Activated CD4-positive, alpha-beta memory T cell treated with anti-CD3 and anti-CD28 coated beads for 36 hours (primary cell): Measurements from ENCODE around the gene TRPM7. TPM values are rescaled to one million over a fixed set of nuclear protein-coding genes. Genes with fewer than 3 reads are reported as not detected.

Source experiments
- CTCF ChIA-PET: fragments of 350-600 bp; sonication (Branson Sonifier 250); formaldehyde crosslinking; loops from one replicate; lab custom pipeline; 2021; ENCODE audit warnings: antibody characterized with exemption, inconsistent platforms; lab: Charles Lee
- POLR2A ChIA-PET: fragments of 350-600 bp; sonication (Branson Sonifier 250); formaldehyde crosslinking; loops from one replicate; lab custom pipeline; 2021; ENCODE audit warnings: antibody characterized with exemption; lab: Charles Lee
- DNase-seq: peaks from one replicate; pipeline ENCODE4 v3.0.0-alpha.2; 2020
- H3K27ac Mint-ChIP-seq: one replicate; pipeline ENCODE4 v1.8.0; 2021; ENCODE audit warnings: mixed read lengths
- H3K27me3 Mint-ChIP-seq: one replicate; pipeline ENCODE4 v1.8.0; 2021; ENCODE audit warnings: mixed read lengths
- H3K36me3 Mint-ChIP-seq: one replicate; pipeline ENCODE4 v1.8.0; 2021; ENCODE audit warnings: mixed read lengths
- H3K4me1 Mint-ChIP-seq: one replicate; pipeline ENCODE4 v1.8.0; 2021; ENCODE audit warnings: low read depth, mixed read lengths
- H3K4me3 Mint-ChIP-seq: one replicate; pipeline ENCODE4 v1.8.0; 2021; ENCODE audit warnings: mild to moderate bottlenecking, mixed read lengths
- H3K9me3 Mint-ChIP-seq: one replicate; pipeline ENCODE4 v1.8.0; 2021; ENCODE audit warnings: mixed read lengths
- intact Hi-C: fragments of 100-400 bp; cut with micrococcal nuclease; formaldehyde crosslinking; loops from one replicate; pipeline ENCODE4 v1.15.1; 2023
- total RNA-seq, 2 experiments: library from RNA; stranded (reverse); gene quantifications; one replicate each; pipeline ENCODE4 v1.2.3, GENCODE V29; 2021

The TRPM7 gene
- total RNA-seq, 2 experiments from 2014 or later, result 37.4 to 44.8 TPM

DNA sequence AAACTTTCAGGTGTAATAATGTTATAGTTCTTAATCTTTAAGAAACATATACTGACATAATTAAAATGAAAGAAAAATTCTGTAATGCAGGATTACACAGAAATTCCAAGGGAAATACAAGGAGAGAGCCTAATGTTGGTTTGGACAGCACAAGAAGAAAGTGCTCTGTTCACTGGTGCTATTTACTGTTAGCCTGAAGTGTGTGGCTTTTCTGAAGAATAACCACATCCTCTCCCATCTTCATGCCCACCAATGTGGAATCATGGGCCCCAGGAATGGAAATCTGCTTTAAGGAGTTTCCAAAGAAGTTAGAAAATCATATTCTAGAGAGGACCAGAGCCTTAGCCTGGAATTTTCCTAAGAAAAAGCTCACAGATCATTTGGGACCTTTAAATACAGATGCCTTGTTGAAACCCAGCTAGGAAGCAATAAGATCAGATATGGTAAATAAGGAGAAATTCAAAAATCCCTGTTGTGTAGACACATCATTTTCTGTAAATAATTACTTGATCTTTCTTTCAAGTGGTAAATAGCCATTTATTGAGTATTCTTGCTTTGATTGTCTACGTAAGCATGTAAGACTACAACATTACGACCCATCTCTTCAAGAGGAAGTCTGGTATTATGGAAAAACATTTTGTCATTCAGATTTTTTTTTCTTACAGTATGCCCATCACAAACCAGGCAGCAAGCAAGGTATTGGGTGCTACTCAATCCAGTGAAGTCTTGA is 129.8 kb downstream of the TRPM7 start:
- Mint-ChIP-seq H3K4me1 (peaks cover 23% of the 10 kb centered on the region), H3K9me3 (no peaks in the 10 kb centered on the region), H3K36me3 (peaks cover 7% of the 10 kb centered on the region), H3K27ac (peak overlapping the region; percentile 44), H3K4me3 (no peak overlapping the region), H3K27me3 (no peaks in the 10 kb centered on the region)
- POLR2A ChIA-PET, result no interaction called here
- intact Hi-C loops, result no loop called here
- DNase-seq, result no peak
- CTCF ChIA-PET, result no interaction called here

DNA sequence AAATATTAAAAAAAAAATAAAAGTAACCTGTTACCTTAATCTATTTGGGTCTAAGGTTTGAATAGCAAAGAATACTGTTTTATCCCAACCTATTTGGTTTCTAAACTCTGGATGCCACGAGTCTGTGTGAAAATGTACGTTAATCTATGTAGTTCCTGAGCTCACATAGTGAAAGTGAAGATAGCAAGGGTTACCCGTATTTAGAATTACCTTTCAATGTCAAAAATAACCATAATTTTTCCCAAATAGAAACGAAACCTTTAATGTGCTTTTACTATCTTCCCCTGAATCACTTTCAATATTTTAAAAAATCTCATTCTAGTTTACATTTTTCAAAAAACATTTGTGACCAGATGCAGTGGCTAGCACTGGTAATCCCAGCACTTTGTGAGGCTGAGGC is 134.4 kb downstream of the TRPM7 start:
- Mint-ChIP-seq H3K36me3 (peaks cover 4% of the 10 kb centered on the region), H3K27ac (no peak overlapping the region), H3K4me1 (peaks cover 13% of the 10 kb centered on the region), H3K4me3 (no peak overlapping the region), H3K9me3 (no peaks in the 10 kb centered on the region), H3K27me3 (no peaks in the 10 kb centered on the region)
- ChIA-PET CTCF (no interaction called here), POLR2A (no interaction called here)
- intact Hi-C loops, result no loop called here
- DNase-seq, result no peak

DNA sequence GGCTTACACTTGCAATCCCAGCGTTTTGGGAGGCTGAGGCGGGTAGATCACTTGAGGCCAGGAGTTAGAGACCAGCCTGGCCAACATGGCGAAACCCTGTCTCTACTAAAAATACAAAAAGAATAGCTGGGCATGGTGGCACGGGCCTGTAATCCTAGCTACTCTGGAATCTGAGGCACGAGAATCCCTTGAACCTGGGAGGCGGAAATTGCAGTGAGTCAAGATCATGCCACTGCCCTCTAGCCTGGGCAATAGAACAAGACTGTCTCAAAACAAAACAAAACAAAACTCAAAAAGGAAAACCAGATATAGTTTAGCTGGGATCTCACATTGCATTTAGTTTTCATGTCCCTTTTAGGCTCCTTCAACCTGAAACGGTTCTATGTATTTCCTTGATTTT is 137.3 kb downstream of the TRPM7 start:
- CTCF ChIA-PET, result no interaction called here
- POLR2A ChIA-PET, result no interaction called here

DNA sequence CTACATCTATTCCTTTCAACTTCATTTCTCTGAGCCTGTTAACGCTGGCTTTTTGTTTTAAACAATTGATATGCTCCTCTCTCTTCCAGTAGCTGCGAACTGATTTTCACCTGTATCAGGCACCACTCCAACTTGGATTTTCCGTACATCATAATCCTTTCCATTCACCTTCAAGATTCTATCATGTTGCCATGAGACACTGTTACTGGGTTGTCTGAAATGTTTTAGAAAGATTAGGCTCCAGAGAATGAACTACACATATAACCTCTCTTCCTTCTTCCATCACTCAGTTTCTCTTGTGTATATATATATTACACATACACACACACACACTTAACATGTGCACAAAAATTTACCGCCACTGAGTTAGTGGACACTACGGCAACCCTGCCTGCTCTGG is 140.0 kb downstream of the TRPM7 start, which contains the start of gene USP50:
Gene USP50, minus strand, starts transcription at position 101 of the 400 bp plus-strand sequence. CDS start 141 bp downstream, outside the sequence.
- DNase-seq, result no peak
- Mint-ChIP-seq H3K36me3 (no peaks in the 10 kb centered on the region), H3K9me3 (no peaks in the 10 kb centered on the region), H3K4me3 (no peak within 1 kb of the TSS), H3K27ac (no peak within 1 kb of the TSS), H3K4me1 (no peaks in the 10 kb centered on the region), H3K27me3 (peaks cover 3% of the 10 kb centered on the region)
- POLR2A ChIA-PET, result no interaction called here
- intact Hi-C loops, result no loop called here
- CTCF ChIA-PET, result no interaction called here

More for the DNA sequence above, 137.3 kb downstream of the TRPM7 start:
- H3K9me3 Mint-ChIP-seq, result no peaks in the 10 kb centered on the region
- intact Hi-C loops, result no loop called here
- no peak overlapping the region for H3K27ac Mint-ChIP-seq
- no peaks in the 10 kb centered on the region for H3K36me3 Mint-ChIP-seq
- no peak for DNase-seq
- no peak overlapping the region for H3K4me3 Mint-ChIP-seq
- H3K27me3 Mint-ChIP-seq, result no peaks in the 10 kb centered on the region
- H3K4me1 Mint-ChIP-seq, result peaks cover 2% of the 10 kb centered on the region

DNA sequence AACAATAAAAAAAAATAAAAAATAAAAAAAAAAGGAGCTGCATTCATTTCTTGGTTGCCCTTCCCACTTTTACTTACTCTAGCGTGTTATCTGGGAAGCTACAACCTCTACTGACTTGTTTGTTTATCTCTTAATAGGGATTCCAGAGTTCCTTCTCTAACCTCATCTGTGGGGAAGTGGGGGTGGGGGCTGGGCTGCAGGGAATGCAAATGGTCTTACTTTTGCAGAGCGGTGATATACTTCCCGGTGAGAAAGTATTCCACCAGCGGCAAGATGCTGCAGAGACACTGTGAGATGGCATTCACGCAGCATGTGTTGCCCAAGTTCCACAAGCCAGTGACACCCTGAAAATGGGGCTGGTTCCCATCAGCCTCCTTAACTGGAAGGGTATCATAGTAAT is 142.2 kb downstream of the TRPM7 start:
- Mint-ChIP-seq H3K9me3 (no peaks in the 10 kb centered on the region), H3K27me3 (peaks cover 3% of the 10 kb centered on the region)

DNA sequence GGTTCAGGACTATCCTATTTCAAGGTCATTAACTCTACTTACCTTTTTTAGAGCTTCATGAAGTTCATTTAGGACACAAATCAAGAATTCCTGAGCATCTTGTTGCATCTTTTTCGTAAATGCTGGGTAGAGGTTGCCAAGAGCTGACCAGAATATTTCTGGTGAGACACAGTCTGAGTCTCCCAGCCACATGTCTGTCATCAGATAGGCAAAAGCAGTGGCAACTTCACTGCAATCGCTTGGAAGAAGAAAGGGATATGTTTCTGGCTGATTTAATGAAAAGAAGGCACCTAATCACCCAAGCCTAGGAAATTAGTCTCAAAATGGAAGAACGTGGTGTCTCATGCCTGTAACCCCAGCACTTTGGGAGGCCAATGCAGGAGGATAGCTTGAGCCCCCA is 143.0 kb downstream of the TRPM7 start:
- intact Hi-C loops, result no loop called here
- no peaks in the 10 kb centered on the region for H3K4me1 Mint-ChIP-seq
- no peak overlapping the region for H3K4me3 Mint-ChIP-seq
- peaks cover 3% of the 10 kb centered on the region for H3K27me3 Mint-ChIP-seq
- DNase-seq, result no peak
- H3K27ac Mint-ChIP-seq, result no peak overlapping the region
- H3K9me3 Mint-ChIP-seq, result no peaks in the 10 kb centered on the region
- H3K36me3 Mint-ChIP-seq, result no peaks in the 10 kb centered on the region
- ChIA-PET POLR2A (no interaction called here), CTCF (interaction anchor here (0.6 kb wide), 1 partner anchor 170 kb away, joined by 3 read pairs; no protein-coding TSS in a partner anchor)

More for the DNA sequence above, 142.2 kb downstream of the TRPM7 start:
- intact Hi-C loops, result no loop called here
- Mint-ChIP-seq H3K4me1 (no peaks in the 10 kb centered on the region), H3K4me3 (no peak overlapping the region), H3K36me3 (no peaks in the 10 kb centered on the region), H3K27ac (no peak overlapping the region)
- ChIA-PET POLR2A (interaction anchor here (0.6 kb wide), 1 partner anchor 22 kb away, joined by 3 read pairs; no protein-coding TSS in a partner anchor), CTCF (interaction anchor here (0.6 kb wide), 1 partner anchor 171 kb away, joined by 3 read pairs; no protein-coding TSS in a partner anchor)
- no peak for DNase-seq

DNA sequence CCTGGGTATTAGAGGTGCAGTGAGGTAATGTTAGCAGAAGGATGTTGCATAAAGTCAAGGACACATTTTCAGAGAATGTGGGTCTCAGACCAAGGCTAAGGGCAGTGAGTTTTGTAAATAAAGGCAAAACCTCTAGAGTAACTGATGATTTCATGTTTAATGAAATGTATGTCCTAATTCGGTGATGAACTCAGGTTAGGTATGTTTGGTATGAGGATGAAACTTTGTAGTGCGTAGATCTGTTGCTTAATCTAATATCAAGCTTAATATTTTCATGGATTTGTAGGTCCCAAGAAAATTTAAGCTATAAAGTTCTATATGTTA is 143.7 kb downstream of the TRPM7 start:
- DNase-seq, result no peak
- Mint-ChIP-seq H3K27ac (no peak overlapping the region), H3K4me3 (no peak overlapping the region), H3K27me3 (peaks cover 3% of the 10 kb centered on the region), H3K9me3 (no peaks in the 10 kb centered on the region), H3K36me3 (no peaks in the 10 kb centered on the region), H3K4me1 (no peaks in the 10 kb centered on the region)
- POLR2A ChIA-PET, result no interaction called here
- intact Hi-C loops, result no loop called here
- CTCF ChIA-PET, result no interaction called here

DNA sequence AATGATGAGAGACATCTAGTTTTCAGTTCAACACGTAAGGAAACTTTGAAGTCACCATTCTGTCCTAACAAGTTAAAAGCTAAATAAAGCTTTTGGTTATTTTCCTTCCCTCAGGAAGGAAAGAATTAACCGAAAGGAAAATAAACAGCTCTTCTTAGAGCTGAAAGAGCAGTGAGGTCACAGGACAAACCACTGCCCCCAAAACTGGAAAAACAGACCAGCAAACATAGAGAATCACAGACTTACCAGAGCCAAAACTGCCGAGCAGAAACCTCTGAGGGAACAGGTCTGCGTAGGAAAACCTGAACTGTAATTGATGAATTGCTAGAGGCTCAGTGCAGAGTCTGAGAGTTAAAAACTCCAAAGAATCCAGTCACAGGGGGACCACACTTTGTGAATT is 154.8 kb downstream of the TRPM7 start:
- H3K4me3 Mint-ChIP-seq, result no peak overlapping the region
- no peaks in the 10 kb centered on the region for H3K4me1 Mint-ChIP-seq
- no peak overlapping the region for H3K27ac Mint-ChIP-seq
- ChIA-PET CTCF (no interaction called here), POLR2A (no interaction called here)
- DNase-seq, result no peak
- H3K9me3 Mint-ChIP-seq, result no peaks in the 10 kb centered on the region
- intact Hi-C loops, result no loop called here
- no peaks in the 10 kb centered on the region for H3K36me3 Mint-ChIP-seq
- H3K27me3 Mint-ChIP-seq, result no peaks in the 10 kb centered on the region

DNA sequence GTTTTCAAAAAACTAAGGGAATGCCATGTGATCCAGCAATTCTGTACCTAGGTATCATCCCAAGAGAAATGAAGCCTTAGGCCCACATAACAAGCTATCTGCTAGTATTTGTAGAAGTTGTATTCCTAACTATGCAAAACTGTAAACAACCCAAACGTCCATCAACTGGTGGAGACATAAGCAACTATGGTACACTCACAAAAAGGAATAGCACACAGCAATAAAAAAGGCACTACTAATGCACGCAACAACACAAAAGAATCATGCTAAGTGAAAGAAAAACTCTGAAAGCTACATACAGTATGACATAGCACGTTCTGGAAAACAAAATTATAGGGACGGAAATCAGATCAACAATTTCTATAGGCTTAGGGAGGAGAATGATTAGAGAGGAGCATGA is 155.4 kb downstream of the TRPM7 start:
- intact Hi-C loops, result no loop called here
- H3K9me3 Mint-ChIP-seq, result no peaks in the 10 kb centered on the region
- H3K36me3 Mint-ChIP-seq, result no peaks in the 10 kb centered on the region
- H3K4me1 Mint-ChIP-seq, result no peaks in the 10 kb centered on the region
- no peak overlapping the region for H3K4me3 Mint-ChIP-seq
- ChIA-PET POLR2A (no interaction called here), CTCF (no interaction called here)
- DNase-seq, result no peak
- H3K27ac Mint-ChIP-seq, result no peak overlapping the region
- no peaks in the 10 kb centered on the region for H3K27me3 Mint-ChIP-seq

DNA sequence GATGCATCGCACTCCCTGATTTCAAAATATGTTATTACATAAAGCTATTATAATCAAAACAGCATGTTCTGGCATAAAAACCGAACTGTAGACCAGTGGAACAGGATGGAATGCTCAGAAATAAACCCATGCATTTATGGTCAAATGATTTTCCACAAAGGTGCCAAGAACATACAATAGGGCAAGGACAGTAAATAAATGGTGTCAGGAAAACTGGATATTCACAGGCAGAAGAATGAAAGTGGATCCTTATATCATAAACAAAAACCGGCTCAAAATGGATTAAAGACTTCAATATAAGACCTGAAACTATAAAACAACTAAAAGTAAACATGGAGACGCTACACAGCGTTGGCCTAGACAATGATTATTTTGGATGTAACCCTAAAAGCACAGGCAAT is 162.7 kb downstream of the TRPM7 start:
- no peaks in the 10 kb centered on the region for H3K36me3 Mint-ChIP-seq
- ChIA-PET POLR2A (no interaction called here), CTCF (no interaction called here)
- H3K27me3 Mint-ChIP-seq, result no peaks in the 10 kb centered on the region
- intact Hi-C loops, result no loop called here
- no peak overlapping the region for H3K4me3 Mint-ChIP-seq
- DNase-seq, result no peak
- no peak overlapping the region for H3K27ac Mint-ChIP-seq
- H3K4me1 Mint-ChIP-seq, result no peaks in the 10 kb centered on the region
- H3K9me3 Mint-ChIP-seq, result no peaks in the 10 kb centered on the region

DNA sequence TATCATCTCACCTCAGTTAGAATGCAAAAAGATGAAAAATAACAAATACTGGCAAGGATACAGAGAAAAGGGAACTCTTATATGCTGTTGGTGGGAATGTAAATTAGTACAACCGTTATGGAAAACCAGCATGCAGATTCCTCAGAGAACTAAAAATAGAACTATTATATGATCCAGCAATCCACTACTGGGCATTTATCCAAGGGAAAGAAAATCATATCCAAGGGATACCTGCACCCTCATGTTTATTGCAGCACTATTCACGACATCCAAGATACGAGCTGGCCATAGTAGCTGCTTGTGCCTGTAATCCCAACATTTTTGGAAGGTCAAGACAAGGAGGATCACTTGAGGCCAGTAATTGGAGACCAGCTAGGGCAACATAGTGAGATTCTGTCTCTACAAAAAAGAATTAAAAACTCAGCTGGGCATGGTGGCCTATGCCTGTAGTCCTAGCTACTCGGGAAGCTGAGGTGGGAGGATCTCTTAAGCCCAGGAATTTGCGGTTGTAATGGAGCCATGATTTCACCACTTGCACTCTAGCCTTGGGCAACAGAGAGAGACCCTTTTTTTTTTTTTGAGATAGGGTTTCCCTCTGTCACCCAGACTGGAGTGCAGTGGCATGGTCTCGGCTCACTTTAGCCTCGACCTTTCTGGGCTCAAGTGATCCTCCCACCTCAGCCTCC is 166.7 kb downstream of the TRPM7 start:
- H3K9me3 Mint-ChIP-seq, result peaks cover 7% of the 10 kb centered on the region

DNA sequence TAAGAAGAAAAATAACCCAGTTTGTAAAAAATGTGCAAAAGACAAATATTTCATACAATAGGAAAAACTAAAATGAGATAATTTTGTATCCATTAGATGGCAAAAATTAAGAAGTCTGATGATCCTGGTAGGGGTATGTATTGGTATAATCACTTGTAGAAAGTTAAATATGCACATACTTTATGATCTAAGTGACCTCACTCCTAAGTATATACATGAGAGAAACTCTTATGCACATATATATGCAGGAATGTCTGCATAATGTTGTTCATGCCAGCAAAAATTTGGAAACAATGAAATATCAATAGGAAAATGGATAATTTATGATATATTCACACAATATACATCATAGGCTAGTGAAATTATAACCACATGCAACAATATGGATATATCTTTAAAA is 173.6 kb downstream of the TRPM7 start:
- no peak overlapping the region for H3K27ac Mint-ChIP-seq
- H3K4me3 Mint-ChIP-seq, result no peak overlapping the region
- H3K4me1 Mint-ChIP-seq, result no peaks in the 10 kb centered on the region
- no peak for DNase-seq
- H3K9me3 Mint-ChIP-seq, result peaks cover 4% of the 10 kb centered on the region
- intact Hi-C loops, result no loop called here
- H3K36me3 Mint-ChIP-seq, result no peaks in the 10 kb centered on the region
- POLR2A ChIA-PET, result no interaction called here
- no peaks in the 10 kb centered on the region for H3K27me3 Mint-ChIP-seq
- CTCF ChIA-PET, result no interaction called here

More for the DNA sequence above, 166.7 kb downstream of the TRPM7 start:
- ChIA-PET POLR2A (no interaction called here), CTCF (no interaction called here)
- Mint-ChIP-seq H3K4me3 (no peak overlapping the region), H3K27ac (no peak overlapping the region), H3K4me1 (no peaks in the 10 kb centered on the region), H3K27me3 (no peaks in the 10 kb centered on the region), H3K36me3 (no peaks in the 10 kb centered on the region)
- no peak for DNase-seq
- intact Hi-C loops, result no loop called here
